Gastroesophageal sphincter (tissue), 4 donors: Measurements from ENCODE around the gene GPX2. TPM values are rescaled to one million over a fixed set of nuclear protein-coding genes. Genes with fewer than 3 reads are reported as not detected.

ENCODE experiments used
- ATAC-seq: fragments of 150-250 bp; one replicate; pipeline ENCODE4 v1.9.1; 2016; ENCODE audit warnings: mild to moderate bottlenecking, moderate library complexity
- H3K27ac ChIP-seq, 4 donors: fragments of 200-600 bp; sonication (generic) in 3 of 4; 1 replicate in 3 of 4; 2 replicates in 1 of 4; pipeline ENCODE4 v1.5.1; 2016 to 2019
- H3K27me3 ChIP-seq: fragments of 200-600 bp; sonication (generic); one replicate; pipeline ENCODE4 v1.5.1; 2019
- H3K36me3 ChIP-seq, 2 donors: fragments of 200-600 bp; sonication (generic); one replicate each; pipeline ENCODE4 v1.5.1; 2019; ENCODE audit warnings: control low read depth in 1 of 2
- H3K4me1 ChIP-seq, 3 donors: fragments of 200-600 bp; sonication (generic); 1 replicate in 2 of 3; 2 replicates in 1 of 3; pipeline ENCODE4 v1.5.1; 2016 to 2019; ENCODE audit warnings: control low read depth in 2 of 3
- H3K4me3 ChIP-seq, 2 donors: fragments of 200-600 bp; sonication (generic); one replicate each; pipeline ENCODE4 v1.5.1; 2019; ENCODE audit warnings: mild to moderate bottlenecking in 1 of 2, moderate library complexity in 1 of 2
- H3K9me3 ChIP-seq, 3 donors: fragments of 200-600 bp; sonication (generic); one replicate each; pipeline ENCODE4 v1.5.1; 2017 to 2019; ENCODE audit warnings: control low read depth in 2 of 3
- EP300 ChIP-seq: sonication (generic); formaldehyde crosslinking; IDR thresholded peaks from one replicate; pipeline ENCODE4 v1.6.1; 2017; ENCODE audit warnings: antibody characterized with exemption, mild to moderate bottlenecking
- POLR2A ChIP-seq, 2 donors: fragments of 450-650 bp; IDR thresholded peaks; one replicate each; pipeline ENCODE4 v1.6.1; 2017; ENCODE audit warnings: antibody characterized with exemption in 2 of 2, mild to moderate bottlenecking in 2 of 2, moderate library complexity in 1 of 2
- POLR2AphosphoS5 ChIP-seq: sonication (generic); formaldehyde crosslinking; IDR thresholded peaks from one replicate; pipeline ENCODE4 v1.6.1; 2017; ENCODE audit warnings: antibody characterized with exemption
- WGBS, 2 donors: methylation state at CpG; one replicate each; pipeline ENCODE4 v1.1.5; 2018; ENCODE audit warnings: low coverage in 1 of 2; 5-methylcytosine and 5-hydroxymethylcytosine counted together
- total RNA-seq, 4 donors: library from RNA; depleted of rRNA; stranded (reverse); fragments of >200 nt; gene quantifications; one replicate each; pipeline ENCODE4 v1.1.0, GENCODE V29; 2016
- TF ChIP-seq, protein P1 (sequence below), 4 experiments: fragments of 200-600 bp in 2 of 4; fragments of 450-650 bp in 2 of 4; sonication (generic) in 1 of 4; IDR thresholded peaks; one replicate each; pipeline ENCODE4 v1.5.1; 2017 to 2019; ENCODE audit warnings: antibody characterized with exemption in 4 of 4, mild to moderate bottlenecking in 2 of 4, moderate library complexity in 2 of 4

Gene GPX2
- total RNA-seq, 4 donors from 2014 or later = 0.93 to 10.6 (median 1.4) TPM; not detected in 1

DNA sequence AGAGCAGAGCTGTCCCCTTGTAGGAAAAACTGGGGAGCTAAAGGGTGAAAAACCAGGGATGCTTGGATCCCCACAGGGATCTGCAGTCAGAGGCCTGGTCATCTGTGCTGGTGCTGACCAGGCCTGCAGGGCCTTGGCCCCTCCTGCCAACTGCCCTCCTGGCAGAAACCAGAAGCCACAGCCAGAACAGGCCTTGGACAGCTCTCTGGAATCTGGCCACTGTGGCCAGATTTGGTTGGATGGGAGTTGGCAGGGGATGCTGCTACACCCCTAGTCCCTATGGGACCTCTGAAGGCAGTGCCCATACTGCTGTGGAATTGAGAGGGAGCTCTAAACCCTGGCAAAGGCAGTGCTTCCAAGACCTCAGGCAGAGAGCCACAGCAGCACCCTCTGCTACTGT is 9.2 kb upstream of the GPX2 start:
- no peak for ATAC-seq
- Histone ChIP-seq H3K4me1 (peaks cover 0 to 6% (median 0%) of the 10 kb centered on the region in 3 donors), H3K27ac (no peak overlapping the region), H3K36me3 (peaks cover 0 to 29% of the 10 kb centered on the region in 2 donors), H3K4me3 (no peak overlapping the region), H3K27me3 (no peaks in the 10 kb centered on the region), H3K9me3 (no peaks in the 10 kb centered on the region)
- TF ChIP-seq EP300 = no peak
- no peak for TF ChIP-seq POLR2A (IDR thresholded peaks at IDR 0.05)
- no peak for TF ChIP-seq POLR2AphosphoS5
- TF ChIP-seq, protein P1, sequence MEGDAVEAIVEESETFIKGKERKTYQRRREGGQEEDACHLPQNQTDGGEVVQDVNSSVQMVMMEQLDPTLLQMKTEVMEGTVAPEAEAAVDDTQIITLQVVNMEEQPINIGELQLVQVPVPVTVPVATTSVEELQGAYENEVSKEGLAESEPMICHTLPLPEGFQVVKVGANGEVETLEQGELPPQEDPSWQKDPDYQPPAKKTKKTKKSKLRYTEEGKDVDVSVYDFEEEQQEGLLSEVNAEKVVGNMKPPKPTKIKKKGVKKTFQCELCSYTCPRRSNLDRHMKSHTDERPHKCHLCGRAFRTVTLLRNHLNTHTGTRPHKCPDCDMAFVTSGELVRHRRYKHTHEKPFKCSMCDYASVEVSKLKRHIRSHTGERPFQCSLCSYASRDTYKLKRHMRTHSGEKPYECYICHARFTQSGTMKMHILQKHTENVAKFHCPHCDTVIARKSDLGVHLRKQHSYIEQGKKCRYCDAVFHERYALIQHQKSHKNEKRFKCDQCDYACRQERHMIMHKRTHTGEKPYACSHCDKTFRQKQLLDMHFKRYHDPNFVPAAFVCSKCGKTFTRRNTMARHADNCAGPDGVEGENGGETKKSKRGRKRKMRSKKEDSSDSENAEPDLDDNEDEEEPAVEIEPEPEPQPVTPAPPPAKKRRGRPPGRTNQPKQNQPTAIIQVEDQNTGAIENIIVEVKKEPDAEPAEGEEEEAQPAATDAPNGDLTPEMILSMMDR (IDR thresholded peaks at IDR 0.05) = no peak

DNA sequence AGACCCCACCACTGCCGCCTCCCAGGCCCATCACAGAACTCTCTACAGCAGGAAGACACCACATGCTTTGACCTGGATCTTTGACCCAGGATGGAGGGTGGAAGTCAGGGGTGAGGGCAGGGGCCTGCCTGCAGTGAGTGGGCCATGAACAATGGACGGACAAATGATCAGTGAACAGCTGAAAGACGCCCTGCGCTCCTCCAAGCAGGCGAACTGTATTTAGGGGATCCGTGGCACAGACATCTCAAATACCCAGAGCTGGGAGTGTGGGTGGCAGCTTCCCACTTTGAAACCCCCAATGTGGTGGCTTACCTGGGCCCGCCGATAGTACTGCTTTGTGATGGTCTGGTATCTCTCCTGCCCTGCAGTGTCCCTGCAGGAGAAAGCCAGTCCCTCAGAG is 8.7 kb upstream of the GPX2 start:
- Histone ChIP-seq H3K4me3 (no peak overlapping the region), H3K27me3 (no peaks in the 10 kb centered on the region), H3K36me3 (peaks cover 0 to 29% of the 10 kb centered on the region in 2 donors), H3K9me3 (no peaks in the 10 kb centered on the region), H3K4me1 (peaks cover 0 to 6% (median 0%) of the 10 kb centered on the region in 3 donors), H3K27ac (no peak overlapping the region)
- 100% methylated on average over 1 of the region's 8 CpGs; no CpG with 5 or more reads in 1 of the 2 donors for WGBS, 2 donors
- TF ChIP-seq, protein P1 (IDR thresholded peaks at IDR 0.05) = no peak
- TF ChIP-seq POLR2AphosphoS5 (no peak), EP300 (no peak), POLR2A (IDR thresholded peaks at IDR 0.05) (no peak)
- ATAC-seq = no peak

DNA sequence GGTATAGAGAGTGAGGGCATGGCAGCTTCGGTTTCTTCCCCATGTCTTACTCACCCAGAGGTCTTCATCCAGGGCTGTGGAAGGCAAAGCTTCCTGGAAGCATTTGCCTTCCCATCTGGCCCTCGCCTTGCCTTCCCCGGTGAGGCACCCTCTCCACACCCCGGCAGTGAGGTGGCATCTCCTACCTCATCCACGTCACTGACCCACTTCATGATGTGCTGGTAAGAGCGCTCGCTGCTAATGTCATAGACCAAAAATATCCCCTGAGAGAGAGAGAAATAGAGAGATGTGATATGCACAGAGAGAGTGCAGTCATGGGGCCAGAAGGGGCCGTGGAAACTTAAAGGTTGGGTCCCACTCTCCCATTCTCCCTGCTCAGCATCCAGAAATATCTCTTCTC is 8.3 kb upstream of the GPX2 start:
- no peaks in the 10 kb centered on the region for H3K9me3 ChIP-seq
- TF ChIP-seq POLR2A (IDR thresholded peaks at IDR 0.05) (no peak), POLR2AphosphoS5 (no peak), EP300 (no peak)
- TF ChIP-seq, protein P1 (IDR thresholded peaks at IDR 0.05) = no peak
- H3K27ac ChIP-seq = no peak overlapping the region
- 91 to 95% methylated on average over 4 to 7 of the region's 8 CpGs for WGBS, 2 donors
- H3K27me3 ChIP-seq = no peaks in the 10 kb centered on the region
- no peak overlapping the region for H3K4me3 ChIP-seq
- H3K4me1 ChIP-seq = peaks cover 0 to 6% (median 0%) of the 10 kb centered on the region in 3 donors
- H3K36me3 ChIP-seq = peaks cover 0 to 32% of the 10 kb centered on the region in 2 donors
- ATAC-seq = no peak

DNA sequence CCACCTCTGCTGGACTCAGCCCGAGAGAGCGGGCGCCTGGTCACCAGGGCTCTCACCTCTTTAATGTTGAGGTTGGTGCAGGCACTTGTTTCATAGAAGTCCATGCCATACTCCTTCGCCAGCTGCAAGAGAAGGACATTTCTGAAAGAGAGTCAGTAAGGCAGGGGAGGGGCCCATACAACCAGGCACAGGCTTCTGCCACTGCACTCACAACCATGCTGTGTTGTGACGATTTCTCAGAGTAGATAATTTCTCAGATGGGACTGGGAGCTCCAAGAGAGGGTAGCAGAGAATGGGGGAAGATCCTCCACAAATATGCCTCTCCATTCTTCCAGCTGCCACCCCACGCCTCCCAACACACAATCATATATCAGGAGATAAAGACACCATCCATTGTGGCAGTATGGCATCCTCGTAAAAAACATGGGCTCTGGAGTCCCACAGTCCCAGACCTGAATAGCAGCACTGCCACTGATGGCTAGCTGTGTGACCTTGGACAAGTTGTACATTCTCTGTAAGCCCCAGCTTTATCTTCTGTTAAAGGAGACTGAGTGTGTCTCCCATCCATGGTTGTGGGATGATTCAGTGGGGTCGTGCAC is 6.2 kb upstream of the GPX2 start:
- ATAC-seq = no peak
- Histone ChIP-seq H3K27me3 (no peaks in the 10 kb centered on the region), H3K9me3 (no peaks in the 10 kb centered on the region), H3K27ac (no peak overlapping the region), H3K4me3 (no peak overlapping the region), H3K36me3 (peaks cover 0 to 48% of the 10 kb centered on the region in 2 donors), H3K4me1 (peaks cover 0 to 6% (median 0%) of the 10 kb centered on the region in 3 donors)
- 95 to 100% methylated on average over 2 to 5 of the region's 8 CpGs for WGBS, 2 donors
- no peak for TF ChIP-seq POLR2A (IDR thresholded peaks at IDR 0.05)
- no peak for TF ChIP-seq POLR2AphosphoS5
- TF ChIP-seq, protein P1 (IDR thresholded peaks at IDR 0.05) = no peak
- no peak for TF ChIP-seq EP300
